SU-DHL-6 (cell line): ENCODE measurements around the gene NXN.

Experiments used
- H2AFZ ChIP-seq: fragments of 200-600 bp; sonication (generic); 2 replicates; pipeline ENCODE4 v1.6.1; 2014; ENCODE audit warnings: low read depth, mild to moderate bottlenecking, moderate library complexity, mixed read lengths, antibody characterized with exemption, low read length; ENCODE audit not compliant: severe bottlenecking
- H3F3A ChIP-seq: fragments of 200-600 bp; shearing (Covaris generic); 2 replicates; pipeline ENCODE4 v1.6.0; 2016; ENCODE audit warnings: antibody characterized with exemption, mild to moderate bottlenecking; ENCODE audit not compliant: insufficient read depth
- H3K27ac ChIP-seq: fragments of 200-600 bp; sonication (generic); 2 replicates; pipeline ENCODE4 v1.5.1; 2016; ENCODE audit warnings: low read depth, mild to moderate bottlenecking, low read length, moderate library complexity, mixed read lengths
- H3K27me3 ChIP-seq: fragments of 200-600 bp; sonication (generic), shearing (Covaris generic); 2 replicates; pipeline ENCODE4 v1.6.0; 2014; ENCODE audit warnings: mild to moderate bottlenecking, low read length
- H3K36me3 ChIP-seq: fragments of 200-600 bp; sonication (generic); 2 replicates; pipeline ENCODE4 v1.6.1; 2014; ENCODE audit warnings: mild to moderate bottlenecking, low read length, mixed read lengths
- H3K4me2 ChIP-seq: fragments of 300-600, 200-600 bp; shearing (Covaris generic), sonication (generic); 2 replicates; pipeline ENCODE4 v1.6.0; 2014; ENCODE audit warnings: low read length, low read depth, mild to moderate bottlenecking; ENCODE audit not compliant: poor library complexity, severe bottlenecking
- H3K4me3 ChIP-seq: fragments of 200-600 bp; sonication (generic); 2 replicates; pipeline ENCODE4 v1.5.1; 2014; ENCODE audit warnings: antibody characterized with exemption, low read length, mild to moderate bottlenecking, mixed read lengths; ENCODE audit not compliant: insufficient read depth, poor library complexity, severe bottlenecking
- H3K79me2 ChIP-seq: fragments of 200-600 bp; sonication (generic); 2 replicates; pipeline ENCODE4 v1.6.1; 2014; ENCODE audit warnings: mild to moderate bottlenecking, low read length, moderate library complexity; ENCODE audit not compliant: insufficient read depth
- H3K9ac ChIP-seq: fragments of 200-600 bp; sonication (generic); 2 replicates; pipeline ENCODE4 v1.7.0; 2014; ENCODE audit warnings: mild to moderate bottlenecking, low read length
- H3K9me2 ChIP-seq: fragments of 200-600 bp; sonication (generic); replicated peaks from 2 replicates; pipeline ENCODE4 v1.6.1; 2014; ENCODE audit warnings: low read length; ENCODE audit not compliant: insufficient read depth
- H3K9me3 ChIP-seq: fragments of 200-600 bp; sonication (generic); 2 replicates; pipeline ENCODE4 v1.6.1; 2014; ENCODE audit warnings: low read length, mixed read lengths; ENCODE audit not compliant: insufficient read depth
- H4K20me1 ChIP-seq: fragments of 200-600 bp; sonication (generic); 2 replicates; pipeline ENCODE4 v1.6.1; 2014; ENCODE audit warnings: low read depth, mild to moderate bottlenecking, antibody characterized with exemption, low read length, moderate library complexity, mixed read lengths
- EZH2phosphoT487 ChIP-seq: fragments of 200-600 bp; sonication (generic), shearing (Covaris generic); conservative IDR thresholded peaks from 2 replicates; pipeline ENCODE4 v1.6.1; 2018; ENCODE audit warnings: mild to moderate bottlenecking, antibody characterized with exemption, low read length, moderate library complexity, mixed read lengths
- TF ChIP-seq, protein P1 (sequence below): fragments of 200-600 bp; sonication (generic); IDR thresholded peaks from one replicate; pipeline ENCODE4 v1.5.1; 2017; ENCODE audit warnings: antibody characterized with exemption, mild to moderate bottlenecking, low read length, moderate library complexity; ENCODE audit not compliant: insufficient read depth, poor library complexity, severe bottlenecking

Gene NXN

DNA sequence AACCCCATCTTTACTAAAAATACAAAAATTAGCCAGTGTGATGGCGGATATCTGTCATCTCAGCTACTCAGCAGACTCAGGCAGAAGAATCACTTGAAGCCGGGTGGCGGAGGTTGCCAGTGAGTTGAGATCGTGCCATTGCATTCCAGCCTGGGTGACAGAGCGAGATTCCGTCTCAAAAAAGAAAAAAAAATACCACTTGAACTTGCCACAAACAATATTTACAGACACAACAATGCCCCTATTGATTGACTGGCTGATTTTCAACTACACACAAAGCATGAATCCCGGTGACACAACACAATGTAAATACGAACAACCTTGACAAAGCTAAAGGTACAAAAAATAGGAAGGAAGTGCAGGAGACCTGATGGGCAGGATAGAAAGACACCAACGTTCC is 49.3 kb downstream of the NXN start:
- Histone ChIP-seq H3K36me3 (no peaks in the 10 kb centered on the region), H3K9ac (no peak overlapping the region), H3K9me3 (no peaks in the 10 kb centered on the region), H3K27ac (no peak overlapping the region), H3K4me2 (no peak overlapping the region), H3K79me2 (no peaks in the 10 kb centered on the region), H2AFZ (no peak overlapping the region), H3K27me3 (no peaks in the 10 kb centered on the region), H3F3A (no peaks in the 10 kb centered on the region), H3K4me3 (no peak overlapping the region), H4K20me1 (no peaks in the 10 kb centered on the region), H3K9me2 (no peaks in the 10 kb centered on the region)
- TF ChIP-seq EZH2phosphoT487, result no peak
- TF ChIP-seq, protein P1, sequence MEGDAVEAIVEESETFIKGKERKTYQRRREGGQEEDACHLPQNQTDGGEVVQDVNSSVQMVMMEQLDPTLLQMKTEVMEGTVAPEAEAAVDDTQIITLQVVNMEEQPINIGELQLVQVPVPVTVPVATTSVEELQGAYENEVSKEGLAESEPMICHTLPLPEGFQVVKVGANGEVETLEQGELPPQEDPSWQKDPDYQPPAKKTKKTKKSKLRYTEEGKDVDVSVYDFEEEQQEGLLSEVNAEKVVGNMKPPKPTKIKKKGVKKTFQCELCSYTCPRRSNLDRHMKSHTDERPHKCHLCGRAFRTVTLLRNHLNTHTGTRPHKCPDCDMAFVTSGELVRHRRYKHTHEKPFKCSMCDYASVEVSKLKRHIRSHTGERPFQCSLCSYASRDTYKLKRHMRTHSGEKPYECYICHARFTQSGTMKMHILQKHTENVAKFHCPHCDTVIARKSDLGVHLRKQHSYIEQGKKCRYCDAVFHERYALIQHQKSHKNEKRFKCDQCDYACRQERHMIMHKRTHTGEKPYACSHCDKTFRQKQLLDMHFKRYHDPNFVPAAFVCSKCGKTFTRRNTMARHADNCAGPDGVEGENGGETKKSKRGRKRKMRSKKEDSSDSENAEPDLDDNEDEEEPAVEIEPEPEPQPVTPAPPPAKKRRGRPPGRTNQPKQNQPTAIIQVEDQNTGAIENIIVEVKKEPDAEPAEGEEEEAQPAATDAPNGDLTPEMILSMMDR, result no peak

DNA sequence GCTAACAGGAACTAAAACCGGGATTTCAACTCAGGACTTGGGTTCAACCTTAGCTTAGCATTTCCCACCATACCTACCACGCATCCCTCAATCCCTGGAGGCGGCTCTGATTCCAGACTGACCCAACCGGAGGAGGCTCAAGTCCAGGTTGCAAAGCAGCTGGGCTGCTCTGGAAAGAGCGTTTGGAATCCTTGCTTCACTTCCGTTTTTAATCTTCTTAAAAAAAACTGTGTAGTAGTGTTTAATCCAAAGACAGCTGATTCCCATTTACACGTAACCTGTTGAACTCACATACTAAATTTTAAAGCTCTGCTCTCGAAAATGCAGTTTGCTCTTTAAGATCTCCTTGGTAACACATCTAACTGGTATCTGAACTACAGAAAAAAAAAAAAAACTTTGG is 50.0 kb downstream of the NXN start:
- Histone ChIP-seq H3K4me2 (no peak overlapping the region), H3K4me3 (no peak overlapping the region), H4K20me1 (no peaks in the 10 kb centered on the region), H3K9me3 (no peaks in the 10 kb centered on the region), H3K79me2 (no peaks in the 10 kb centered on the region), H3K27ac (no peak overlapping the region), H3K9ac (no peak overlapping the region), H3K9me2 (no peaks in the 10 kb centered on the region), H3F3A (no peaks in the 10 kb centered on the region), H3K36me3 (no peaks in the 10 kb centered on the region), H3K27me3 (no peaks in the 10 kb centered on the region), H2AFZ (no peak overlapping the region)
- TF ChIP-seq, protein P1, result no peak
- TF ChIP-seq EZH2phosphoT487, result no peak

DNA sequence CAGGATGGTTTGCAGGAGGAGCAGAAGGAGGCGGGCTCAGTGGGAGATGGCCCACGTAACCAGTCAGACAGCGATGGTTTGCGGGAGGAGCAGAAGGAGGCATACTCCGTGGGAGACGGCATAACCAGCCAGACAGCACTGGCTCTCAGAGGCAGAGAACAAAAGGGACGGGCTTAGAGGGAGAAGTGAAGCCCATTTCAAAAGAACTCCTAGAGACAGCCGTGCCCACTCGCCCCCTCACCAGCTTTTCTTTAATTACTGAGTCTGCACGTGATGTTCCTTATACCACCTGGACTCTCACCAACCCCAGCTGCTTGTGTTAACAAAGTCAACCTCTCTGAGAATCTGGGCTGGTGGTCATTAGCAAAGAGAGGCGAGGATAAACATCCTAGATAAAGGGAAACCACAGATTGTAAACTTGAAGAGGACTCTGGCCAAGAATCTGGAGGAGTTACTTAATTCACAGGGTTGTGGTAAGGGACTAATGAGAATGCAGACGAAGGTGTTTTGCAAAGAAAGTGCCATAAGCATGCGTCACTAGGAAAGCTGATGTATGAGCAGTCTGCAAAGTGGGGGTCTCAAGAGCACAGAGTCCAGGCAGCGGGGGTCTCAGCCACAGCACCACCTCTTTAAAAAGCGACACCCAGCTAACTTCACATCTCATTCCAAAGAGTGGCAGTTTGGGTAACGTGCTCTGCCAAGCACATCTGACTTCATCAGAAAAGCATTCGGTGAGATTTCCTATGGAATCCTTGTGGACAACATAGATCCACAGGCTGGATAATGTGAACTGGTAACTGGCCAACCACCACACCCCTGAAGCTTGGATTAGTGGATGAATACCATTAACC is 51.7 kb downstream of the NXN start:
- TF ChIP-seq EZH2phosphoT487, result no peak
- TF ChIP-seq, protein P1, result no peak
- H3K9ac ChIP-seq, result no peak overlapping the region
- no peaks in the 10 kb centered on the region for H3K9me3 ChIP-seq
- no peaks in the 10 kb centered on the region for H3F3A ChIP-seq
- H2AFZ ChIP-seq, result no peak overlapping the region
- no peaks in the 10 kb centered on the region for H3K9me2 ChIP-seq
- H4K20me1 ChIP-seq, result no peaks in the 10 kb centered on the region
- no peaks in the 10 kb centered on the region for H3K79me2 ChIP-seq
- no peaks in the 10 kb centered on the region for H3K27me3 ChIP-seq
- no peak overlapping the region for H3K4me3 ChIP-seq
- H3K36me3 ChIP-seq, result no peaks in the 10 kb centered on the region
- no peak overlapping the region for H3K27ac ChIP-seq
- H3K4me2 ChIP-seq, result no peak overlapping the region
